Prostate gland (tissue), 2 donors: ENCODE measurements around the gene SERTAD1. TPM values are rescaled to one million over a fixed set of nuclear protein-coding genes. Genes with fewer than 3 reads are reported as not detected.

Source experiments
- DNase-seq: peaks from one replicate; pipeline ENCODE4 v3.0.0-alpha.2; 2019; ENCODE audit warnings: low spot score
- H3K27ac ChIP-seq, 2 donors: fragments of 200-600 bp; sonication (generic); 2 replicates each; pipeline ENCODE4 v1.5.1; 2017 to 2019
- H3K27me3 ChIP-seq: fragments of 200-600 bp; sonication (generic); replicated peaks from 2 replicates; pipeline ENCODE4 v1.5.1; 2019; ENCODE audit not compliant: insufficient read depth
- H3K36me3 ChIP-seq, 2 donors: fragments of 200-600 bp; sonication (generic); 1 replicate in 1 of 2; 2 replicates in 1 of 2; pipeline versions ENCODE4 v1.5.1 to v1.8.1; 2017 to 2019
- H3K4me1 ChIP-seq: fragments of 200-600 bp; sonication (generic); replicated peaks from 2 replicates; pipeline ENCODE4 v1.5.1; 2019
- H3K4me3 ChIP-seq, 2 donors: fragments of 200-600 bp; sonication (generic); 2 replicates each; pipeline ENCODE4 v1.5.1; 2017 to 2019
- H3K9me3 ChIP-seq: fragments of 200-600 bp; sonication (generic); 2 replicates; pipeline ENCODE4 v1.5.1; 2017
- POLR2A ChIP-seq: fragments of 450-650 bp; IDR thresholded peaks from one replicate; pipeline ENCODE4 v1.6.1; 2016; ENCODE audit warnings: antibody characterized with exemption, mild to moderate bottlenecking
- POLR2AphosphoS5 ChIP-seq: sonication (generic); formaldehyde crosslinking; IDR thresholded peaks from one replicate; pipeline ENCODE4 v1.6.1; 2017; ENCODE audit warnings: antibody characterized with exemption
- WGBS: methylation state at CpG from one replicate; pipeline ENCODE4 v1.1.5; 2018; 5-methylcytosine and 5-hydroxymethylcytosine counted together
- intact Hi-C: fragments of 100-400 bp; cut with DNase I; formaldehyde crosslinking; loops from one replicate; pipeline ENCODE4 v1.14.2; 2022
- total RNA-seq, 2 donors: library from RNA; depleted of rRNA; stranded (reverse); fragments of >200 nt; gene quantifications; one replicate each; pipeline ENCODE4 v1.1.0, GENCODE V29; 2016
- TF ChIP-seq, protein P1 (sequence below), 4 experiments: fragments of 200-600 bp in 2 of 4; fragments of 450-650 bp in 2 of 4; sonication (generic) in 2 of 4; IDR thresholded peaks; 1 replicate in 3 of 4; 2 replicates in 1 of 4; pipeline ENCODE4 v1.5.1; 2016 to 2019; ENCODE audit warnings: antibody characterized with exemption in 4 of 4, mild to moderate bottlenecking in 2 of 4, moderate library complexity in 2 of 4

SERTAD1 gene
- total RNA-seq, 2 donors from 2014 or later = 15.9 to 19.5 TPM

DNA sequence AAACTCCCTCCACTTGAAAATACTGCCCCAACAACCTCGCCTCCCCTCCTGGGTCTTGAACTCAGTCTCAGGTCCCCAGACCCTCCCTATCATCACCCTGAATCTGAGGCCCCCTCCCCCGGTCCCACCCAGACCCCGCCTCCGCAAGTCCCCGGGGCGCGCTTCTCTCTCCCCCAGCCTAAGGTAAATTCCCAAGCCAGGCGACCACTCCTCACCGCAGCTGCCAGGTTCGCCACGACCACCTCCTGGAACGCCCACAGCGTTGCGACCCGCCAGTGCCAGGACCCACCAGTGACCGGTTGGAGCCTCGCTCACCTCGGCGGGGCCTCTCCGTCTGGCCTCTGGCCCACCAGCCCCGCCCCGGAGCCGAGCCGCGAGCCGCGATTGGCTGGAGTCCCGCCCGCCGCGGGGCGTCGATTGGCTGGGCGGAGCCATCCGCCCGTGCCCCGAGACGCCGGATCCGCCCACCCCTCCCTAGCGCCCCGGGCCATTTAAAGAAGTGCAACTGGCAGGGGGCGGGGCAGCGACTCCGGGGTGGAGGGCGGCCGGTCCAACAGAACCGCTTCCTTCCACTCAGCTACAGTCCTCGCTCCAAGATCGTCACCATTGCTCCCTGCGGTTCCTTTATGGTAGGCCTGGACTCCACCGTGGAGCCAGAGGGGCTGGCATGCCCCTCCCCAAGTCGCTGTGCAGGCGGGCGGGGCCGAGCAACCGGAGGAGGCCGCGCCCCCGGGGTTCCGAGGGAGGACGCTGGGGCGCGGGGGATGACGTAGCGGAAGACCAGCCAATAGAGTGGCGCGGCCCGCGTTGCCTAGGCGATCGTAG, 18.4 kb upstream of the SERTAD1 start, which contains the start of gene SERTAD3:
Gene SERTAD3, minus strand, starts transcription at position 336 of the 825 bp plus-strand sequence. CDS start 2,255 bp downstream, outside the sequence.
- Histone ChIP-seq H3K27me3 (no peaks in the 10 kb centered on the region), H3K36me3 (peaks cover 0 to 10% of the 10 kb centered on the region in 2 donors), H3K27ac (peak within 1 kb of the TSS; percentile 99), H3K4me1 (peaks cover 19% of the 10 kb centered on the region), H3K9me3 (no peaks in the 10 kb centered on the region), H3K4me3 (peak within 1 kb of the TSS; percentile 85 to 97)
- peak; percentile 99 for TF ChIP-seq POLR2A
- TF ChIP-seq, protein P1, sequence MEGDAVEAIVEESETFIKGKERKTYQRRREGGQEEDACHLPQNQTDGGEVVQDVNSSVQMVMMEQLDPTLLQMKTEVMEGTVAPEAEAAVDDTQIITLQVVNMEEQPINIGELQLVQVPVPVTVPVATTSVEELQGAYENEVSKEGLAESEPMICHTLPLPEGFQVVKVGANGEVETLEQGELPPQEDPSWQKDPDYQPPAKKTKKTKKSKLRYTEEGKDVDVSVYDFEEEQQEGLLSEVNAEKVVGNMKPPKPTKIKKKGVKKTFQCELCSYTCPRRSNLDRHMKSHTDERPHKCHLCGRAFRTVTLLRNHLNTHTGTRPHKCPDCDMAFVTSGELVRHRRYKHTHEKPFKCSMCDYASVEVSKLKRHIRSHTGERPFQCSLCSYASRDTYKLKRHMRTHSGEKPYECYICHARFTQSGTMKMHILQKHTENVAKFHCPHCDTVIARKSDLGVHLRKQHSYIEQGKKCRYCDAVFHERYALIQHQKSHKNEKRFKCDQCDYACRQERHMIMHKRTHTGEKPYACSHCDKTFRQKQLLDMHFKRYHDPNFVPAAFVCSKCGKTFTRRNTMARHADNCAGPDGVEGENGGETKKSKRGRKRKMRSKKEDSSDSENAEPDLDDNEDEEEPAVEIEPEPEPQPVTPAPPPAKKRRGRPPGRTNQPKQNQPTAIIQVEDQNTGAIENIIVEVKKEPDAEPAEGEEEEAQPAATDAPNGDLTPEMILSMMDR (IDR thresholded peaks at IDR 0.05) = peak in 1 of 4 experiments; percentile 29
- peak; percentile 87 for TF ChIP-seq POLR2AphosphoS5
- intact Hi-C loops = loop anchor here (1.0 to 10.0 kb wide), 3 partner anchors 21 to 151 kb away; partner anchors contain the start of gene BLVRB
- peak; percentile 97 for DNase-seq
- under 1% methylated on average over 50 of the region's 72 CpGs for WGBS

GRCh38 chr19:40443131-40443999, 17.6 kb upstream of the SERTAD1 start:
- under 1% methylated on average over 52 of the region's 52 CpGs for WGBS
- TF ChIP-seq POLR2A = peak; percentile 72
- TF ChIP-seq, protein P1 (IDR thresholded peaks at IDR 0.05) = peak in 1 of 4 experiments; percentile 5
- peak; percentile 99 for TF ChIP-seq POLR2AphosphoS5
- peaks cover 19% of the 10 kb centered on the region for H3K4me1 ChIP-seq
- intact Hi-C loops = loop anchor here (10.0 kb wide), 1 partner anchor 151 kb away; no protein-coding TSS in a partner anchor
- peak overlapping the region; percentile 85 to 97 for H3K4me3 ChIP-seq
- H3K9me3 ChIP-seq = no peaks in the 10 kb centered on the region
- peaks cover 0 to 9% of the 10 kb centered on the region in 2 donors for H3K36me3 ChIP-seq
- H3K27me3 ChIP-seq = no peaks in the 10 kb centered on the region
- H3K27ac ChIP-seq = peak overlapping the region; percentile 99
- DNase-seq = peak; percentile 100

DNA sequence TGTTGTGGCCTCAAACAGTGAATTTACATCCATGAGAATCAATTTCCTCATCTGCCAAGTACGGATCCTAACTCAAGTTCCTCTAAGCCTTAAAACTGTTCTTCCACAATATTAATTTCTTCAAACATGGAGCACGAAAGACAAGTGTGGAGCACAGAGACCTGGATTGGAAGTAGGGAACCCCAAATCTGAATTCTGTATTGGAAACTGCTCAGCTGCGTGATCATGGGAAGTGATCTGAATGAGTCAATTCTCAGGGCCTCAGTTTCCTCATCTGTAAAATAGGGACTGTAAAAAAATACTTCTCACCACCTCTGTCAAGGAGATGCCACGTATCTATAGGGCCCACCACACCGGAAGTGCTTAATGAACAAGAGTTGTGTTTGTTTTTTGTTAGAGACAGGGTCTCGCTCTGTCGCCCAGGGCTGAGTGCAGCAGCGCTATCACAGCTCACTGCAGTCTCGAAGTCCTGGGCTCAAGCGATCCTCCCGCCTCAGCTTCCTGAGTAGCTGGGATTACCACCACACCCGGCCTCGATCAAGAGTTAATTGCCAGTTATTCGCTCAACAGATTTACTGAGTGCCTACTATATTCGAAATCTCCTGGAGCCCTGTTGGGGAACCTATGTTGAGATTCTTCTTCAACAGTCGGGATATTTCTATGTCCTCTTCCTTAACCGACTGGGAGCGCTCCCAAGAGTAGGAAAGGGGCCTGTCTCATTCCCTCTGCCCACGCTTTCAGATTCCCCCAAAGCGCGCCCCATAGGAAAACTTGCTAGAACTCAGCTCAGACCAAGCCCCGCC, 16.7 kb upstream of the SERTAD1 start:
- 20% methylated on average over 22 of the region's 22 CpGs for WGBS
- intact Hi-C loops = loop anchor here (10.0 kb wide), 1 partner anchor 152 kb away; no protein-coding TSS in a partner anchor
- H3K4me3 ChIP-seq = peak overlapping the region; percentile 85 to 97
- TF ChIP-seq POLR2AphosphoS5 (no peak), POLR2A (no peak)
- TF ChIP-seq, protein P1 (IDR thresholded peaks at IDR 0.05) = no peak
- H3K9me3 ChIP-seq = no peaks in the 10 kb centered on the region
- peak overlapping the region; percentile 99 for H3K27ac ChIP-seq
- no peaks in the 10 kb centered on the region for H3K27me3 ChIP-seq
- peaks cover 0 to 9% of the 10 kb centered on the region in 2 donors for H3K36me3 ChIP-seq
- peaks cover 19% of the 10 kb centered on the region for H3K4me1 ChIP-seq
- no peak for DNase-seq

DNA sequence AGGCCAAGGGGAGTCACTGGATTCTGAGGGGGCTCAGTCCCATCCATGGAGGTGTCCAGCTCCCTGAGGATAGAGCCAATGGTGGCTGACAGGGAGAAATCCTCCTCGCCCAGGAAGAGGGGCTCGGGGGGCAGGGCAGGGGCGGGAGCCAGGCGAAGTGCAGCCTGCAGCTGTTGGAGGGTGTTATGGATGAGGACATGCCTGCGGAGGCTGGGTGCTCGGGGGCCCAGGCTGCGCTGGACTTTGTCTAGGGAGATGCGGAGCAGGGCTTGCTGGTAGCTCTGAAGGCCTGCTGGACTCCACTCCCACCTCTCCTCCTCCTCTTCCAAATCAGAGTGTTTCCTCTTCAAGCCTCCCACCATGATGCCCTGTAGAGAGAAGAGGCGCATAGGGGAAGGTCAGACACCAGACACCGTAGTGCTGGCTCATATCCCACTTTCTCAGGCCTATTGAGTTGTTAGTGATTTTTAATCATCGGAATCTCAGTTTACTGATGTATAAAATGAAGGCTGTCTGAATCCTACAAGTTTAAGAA, 16.0 kb upstream of the SERTAD1 start:
- peak overlapping the region; percentile 99 for H3K27ac ChIP-seq
- intact Hi-C loops = loop anchor here (10.0 kb wide), 1 partner anchor 153 kb away; no protein-coding TSS in a partner anchor
- DNase-seq = no peak
- H3K4me3 ChIP-seq = no peak overlapping the region
- H3K9me3 ChIP-seq = no peaks in the 10 kb centered on the region
- TF ChIP-seq, protein P1 (IDR thresholded peaks at IDR 0.05) = no peak
- TF ChIP-seq POLR2A = no peak
- TF ChIP-seq POLR2AphosphoS5 = no peak
- H3K4me1 ChIP-seq = peaks cover 19% of the 10 kb centered on the region
- peaks cover 0 to 9% of the 10 kb centered on the region in 2 donors for H3K36me3 ChIP-seq
- no peaks in the 10 kb centered on the region for H3K27me3 ChIP-seq
- 82% methylated on average over 11 of the region's 11 CpGs for WGBS
